ENCODE measurements around the gene PLEKHG1.

GRCh38 chr6:150613269-150613668, 13.6 kb downstream of the PLEKHG1 start:
- TF ChIP-seq CTCF (IDR thresholded peaks at IDR 0.05; ENCODE audit: poor library complexity) (no peak), EZH2 (IDR thresholded peaks at IDR 0.05; ENCODE audit: borderline replicate concordance) (no peak), EZH2phosphoT487 (IDR thresholded peaks at IDR 0.05; ENCODE audit: low read depth, severe bottlenecking, unreplicated experiment) (no peak)
